Duodenal mucosa (tissue), 2 donors: ENCODE data around the gene SDR39U1.

ENCODE experiments used
- H3K27ac ChIP-seq: one replicate; pipeline ENCODE4 v1.7.0; 2013; ENCODE audit warnings: low read depth, low read length
- H3K27me3 ChIP-seq, 2 donors: one replicate each; pipeline ENCODE4 v1.7.0; 2013; ENCODE audit warnings: low read length in 2 of 2, control low read depth in 1 of 2; ENCODE audit not compliant: insufficient read depth in 2 of 2, control insufficient read depth in 1 of 2
- H3K36me3 ChIP-seq, 2 donors: one replicate each; pipeline ENCODE4 v1.7.0; 2013; ENCODE audit warnings: low read length in 2 of 2, control low read depth in 1 of 2; ENCODE audit not compliant: insufficient read depth in 2 of 2, control insufficient read depth in 1 of 2
- H3K4me1 ChIP-seq, 2 donors: one replicate each; pipeline ENCODE4 v1.7.0; 2013; ENCODE audit warnings: low read length in 2 of 2, control low read depth in 1 of 2; ENCODE audit not compliant: insufficient read depth in 2 of 2, control insufficient read depth in 1 of 2
- H3K4me3 ChIP-seq, 2 donors: one replicate each; pipeline ENCODE4 v1.7.0; 2013; ENCODE audit warnings: low read length in 2 of 2, low read depth in 1 of 2
- H3K9ac ChIP-seq, 2 donors: one replicate each; pipeline ENCODE4 v1.7.0; 2013; ENCODE audit warnings: low read length in 2 of 2, low read depth in 1 of 2
- H3K9me3 ChIP-seq, 2 donors: one replicate each; pipeline ENCODE4 v1.7.0; 2013; ENCODE audit warnings: low read length in 2 of 2, control low read depth in 1 of 2; ENCODE audit not compliant: control insufficient read depth in 1 of 2

Gene SDR39U1

DNA sequence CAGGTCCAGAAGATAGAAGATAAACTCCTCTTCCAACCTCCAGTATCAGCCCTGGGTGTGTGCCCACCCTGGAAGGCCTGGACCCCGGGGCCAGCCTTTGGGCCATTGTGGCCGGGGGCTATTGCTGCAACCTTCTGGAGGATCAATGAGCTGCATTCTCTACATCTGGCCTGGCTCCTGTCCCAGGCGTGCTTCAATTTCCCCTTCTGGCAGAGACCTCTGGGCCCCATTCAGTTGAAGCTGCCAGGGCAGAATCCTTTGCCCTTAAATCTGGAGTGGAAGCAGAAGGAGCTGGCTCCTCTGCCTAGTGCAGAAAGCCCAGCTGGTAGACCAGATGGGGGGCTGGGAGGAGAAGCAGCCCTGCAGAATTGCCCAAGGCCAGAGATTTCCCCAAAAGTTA, 33.8 kb downstream of the SDR39U1 start:
- H3K4me3 ChIP-seq = no peak overlapping the region
- H3K27ac ChIP-seq = no peak overlapping the region
- H3K27me3 ChIP-seq = no peaks in the 10 kb centered on the region
- no peaks in the 10 kb centered on the region for H3K4me1 ChIP-seq
- peaks cover 3 to 36% of the 10 kb centered on the region in 2 donors for H3K36me3 ChIP-seq
- no peaks in the 10 kb centered on the region for H3K9me3 ChIP-seq
- no peak overlapping the region for H3K9ac ChIP-seq

DNA sequence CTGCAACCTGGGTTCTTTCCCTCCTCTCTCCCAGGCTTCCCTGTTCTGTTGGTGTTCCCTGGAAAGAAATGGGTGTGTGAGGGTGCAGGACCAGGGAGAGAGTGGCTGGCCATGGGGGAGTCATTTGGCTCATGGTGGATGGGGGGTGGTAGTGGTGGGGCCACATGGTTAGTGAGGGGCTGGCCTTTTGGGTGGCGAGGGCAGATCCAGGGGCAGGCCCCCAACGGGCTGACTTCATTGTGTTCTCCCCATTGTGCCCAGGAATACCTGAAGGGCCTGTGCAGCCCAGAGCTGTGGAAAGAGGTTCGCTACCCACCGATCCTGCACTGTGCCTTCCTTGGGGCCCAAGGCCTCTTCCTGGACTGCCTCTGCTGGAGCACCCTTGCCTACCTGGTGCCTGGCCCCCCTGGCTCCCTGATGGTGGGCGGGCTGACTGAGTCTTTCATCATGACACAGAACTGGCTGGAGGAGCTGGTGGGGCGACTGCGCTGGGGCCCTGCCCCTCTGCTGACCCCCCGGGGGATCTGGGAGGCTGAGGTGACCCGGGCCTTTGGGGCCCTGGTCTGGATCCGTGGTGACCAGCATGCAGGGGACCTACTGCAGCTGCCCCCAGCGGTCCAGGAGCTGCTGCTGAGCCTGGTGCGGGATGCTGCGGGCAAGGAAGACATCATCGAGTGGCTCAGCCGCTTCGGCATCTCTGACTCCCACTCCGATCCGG, 34.8 kb downstream of the SDR39U1 start:
- H3K27ac ChIP-seq = no peak overlapping the region
- H3K4me1 ChIP-seq = no peaks in the 10 kb centered on the region
- H3K36me3 ChIP-seq = peaks cover 3 to 29% of the 10 kb centered on the region in 2 donors
- no peak overlapping the region for H3K9ac ChIP-seq
- H3K4me3 ChIP-seq = no peak overlapping the region
- H3K27me3 ChIP-seq = no peaks in the 10 kb centered on the region
- H3K9me3 ChIP-seq = no peaks in the 10 kb centered on the region

GRCh38 chr14:24406416-24406815, 36.2 kb downstream of the SDR39U1 start:
- Histone ChIP-seq H3K27me3 (no peaks in the 10 kb centered on the region), H3K4me1 (peaks cover 2 to 11% of the 10 kb centered on the region in 2 donors), H3K4me3 (no peak overlapping the region), H3K36me3 (peaks cover 3 to 25% of the 10 kb centered on the region in 2 donors), H3K9me3 (no peaks in the 10 kb centered on the region), H3K9ac (no peak overlapping the region), H3K27ac (no peak overlapping the region)

- no peak overlapping the region for H3K9ac ChIP-seq
- no peaks in the 10 kb centered on the region for H3K27me3 ChIP-seq
- no peaks in the 10 kb centered on the region for H3K9me3 ChIP-seq
- H3K4me3 ChIP-seq = no peak overlapping the region
- H3K27ac ChIP-seq = no peak overlapping the region
- peaks cover 3 to 21% of the 10 kb centered on the region in 2 donors for H3K36me3 ChIP-seq
- H3K4me1 ChIP-seq = peaks cover 14 to 18% of the 10 kb centered on the region in 2 donors
Observed at GRCh38 chr14:24404814-24405213, 37.8 kb downstream of the SDR39U1 start.

DNA sequence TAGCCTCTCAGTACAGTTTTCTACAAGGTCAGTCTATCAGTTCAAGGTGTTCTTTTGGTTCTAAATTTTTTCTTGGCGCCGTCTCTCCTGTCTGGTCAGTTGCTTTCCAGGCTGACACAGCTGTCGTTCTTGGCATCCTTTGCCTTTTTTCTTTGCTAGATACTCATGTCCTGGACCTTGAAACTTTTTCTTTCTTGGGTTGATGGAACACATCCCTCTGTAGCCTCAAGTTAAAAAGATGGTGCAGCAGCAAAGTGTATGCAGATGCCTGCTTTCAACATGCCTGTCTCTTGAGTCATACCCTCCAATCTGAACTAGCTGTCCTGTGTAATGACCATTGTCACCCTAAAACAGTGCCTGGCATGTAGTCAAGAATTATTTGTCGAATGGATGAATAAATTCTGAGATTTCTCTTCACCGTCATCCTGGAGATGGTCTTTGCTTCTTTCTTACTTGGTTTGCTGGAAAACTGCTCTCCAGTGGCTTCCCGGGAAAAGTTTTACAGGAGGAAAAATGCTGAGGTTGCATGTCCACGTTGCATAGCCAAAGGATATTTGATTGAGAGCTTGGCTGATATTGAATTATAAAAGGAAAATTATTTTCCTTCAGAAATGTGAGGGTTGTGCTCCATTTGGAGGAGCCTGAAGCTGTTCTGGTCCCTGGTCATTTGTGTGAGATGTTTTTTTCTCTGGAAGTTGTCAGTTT, 39.1 kb downstream of the SDR39U1 start:
- H3K36me3 ChIP-seq = peaks cover 1 to 8% of the 10 kb centered on the region in 2 donors

DNA sequence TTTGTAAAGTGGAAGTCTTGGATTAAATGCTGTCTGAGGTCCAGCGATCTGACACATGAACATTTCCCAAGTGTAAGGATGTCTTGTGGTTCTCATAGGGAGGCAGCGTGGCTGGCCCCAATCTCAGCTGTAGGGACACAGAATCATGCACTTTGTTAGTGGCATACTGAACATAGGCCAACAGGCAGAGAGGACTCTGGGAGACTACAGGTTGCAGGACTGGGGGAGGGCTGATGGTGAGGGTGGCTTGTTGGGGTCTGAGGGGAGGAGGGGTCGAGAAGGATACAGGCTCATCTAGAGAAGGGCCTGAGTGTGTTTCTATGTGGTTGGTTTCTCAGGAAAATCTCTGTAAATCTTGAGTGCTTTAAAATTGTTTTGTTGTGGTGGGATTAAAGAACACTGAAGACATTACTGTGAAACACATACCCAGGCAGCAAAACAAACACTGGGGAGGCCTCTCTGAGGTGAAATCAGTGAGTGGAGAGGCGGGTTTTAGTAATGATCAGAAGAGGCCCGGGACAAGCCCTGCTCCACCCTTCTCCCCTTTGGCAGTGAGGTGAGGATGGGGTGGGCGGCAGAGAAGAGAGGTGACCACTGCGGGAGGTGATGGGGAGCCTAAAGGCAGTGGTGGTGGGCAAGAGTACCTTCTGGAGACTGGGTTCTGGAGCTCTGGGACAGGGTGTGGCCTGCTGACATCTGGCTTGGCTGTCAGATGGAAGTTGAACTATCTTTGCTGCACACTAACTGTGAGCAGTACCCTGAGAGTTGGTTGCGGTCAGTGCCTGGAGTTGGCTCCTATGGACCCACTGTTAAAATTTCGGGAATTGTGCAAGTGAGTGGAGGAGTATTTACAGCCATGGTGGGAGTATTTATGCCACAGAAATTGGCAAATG, 40.5 kb downstream of the SDR39U1 start:
- no peak overlapping the region for H3K27ac ChIP-seq

More for the DNA sequence above, 39.1 kb downstream of the SDR39U1 start:
- Histone ChIP-seq H3K4me1 (peaks cover 21 to 24% of the 10 kb centered on the region in 2 donors), H3K27ac (no peak overlapping the region), H3K9me3 (no peaks in the 10 kb centered on the region), H3K9ac (no peak overlapping the region), H3K4me3 (no peak overlapping the region), H3K27me3 (no peaks in the 10 kb centered on the region)

DNA sequence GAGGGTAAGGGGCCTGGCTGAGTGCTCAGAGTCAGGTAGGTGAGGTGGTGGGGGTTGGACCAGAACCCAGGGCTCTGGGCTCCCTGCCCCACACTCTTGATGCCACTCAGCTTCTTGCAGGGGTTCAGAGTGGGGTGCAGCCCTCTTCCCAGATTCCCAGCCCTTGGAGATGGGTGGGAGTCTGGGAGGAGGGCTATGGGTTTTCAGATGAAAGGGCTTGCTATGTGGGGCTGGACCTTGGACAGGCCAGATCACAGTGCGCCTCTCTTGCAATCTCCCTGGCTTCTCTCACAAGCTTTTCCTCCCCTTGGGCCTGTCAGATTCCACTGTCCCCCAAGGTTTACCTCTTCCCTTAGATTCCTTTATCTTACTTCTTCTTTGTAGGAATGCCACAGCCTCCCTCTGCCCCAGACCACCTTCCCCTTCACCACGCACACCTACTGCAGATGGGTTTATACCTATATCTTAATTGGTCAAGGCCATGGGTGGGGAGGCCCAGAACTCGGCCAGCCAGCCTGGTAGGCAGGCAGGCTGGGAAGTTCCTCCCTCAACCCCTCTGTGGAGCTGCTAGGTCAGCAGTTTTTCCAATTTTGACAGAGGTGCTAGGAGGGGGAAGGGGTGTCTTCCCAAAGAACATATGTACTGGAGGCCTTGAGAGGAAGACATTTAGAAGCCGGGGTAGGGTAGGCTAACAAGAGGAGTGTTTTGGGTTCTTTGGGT, 42.4 kb downstream of the SDR39U1 start:
- Histone ChIP-seq H3K27me3 (no peaks in the 10 kb centered on the region), H3K9ac (peak overlapping the region in 1 of 2 donors; percentile 60), H3K4me3 (peak overlapping the region; percentile 78 to 79), H3K27ac (no peak overlapping the region), H3K9me3 (no peaks in the 10 kb centered on the region), H3K4me1 (peaks cover 24 to 29% of the 10 kb centered on the region in 2 donors), H3K36me3 (no peaks in the 10 kb centered on the region)

More for the DNA sequence above, 40.5 kb downstream of the SDR39U1 start:
- Histone ChIP-seq H3K27me3 (no peaks in the 10 kb centered on the region), H3K9me3 (no peaks in the 10 kb centered on the region), H3K4me1 (peaks cover 24 to 29% of the 10 kb centered on the region in 2 donors), H3K36me3 (no peaks in the 10 kb centered on the region), H3K9ac (no peak overlapping the region), H3K4me3 (no peak overlapping the region)

- no peak overlapping the region for H3K27ac ChIP-seq
- no peaks in the 10 kb centered on the region for H3K9me3 ChIP-seq
- peak overlapping the region; percentile 60 to 61 for H3K9ac ChIP-seq
- H3K27me3 ChIP-seq = no peaks in the 10 kb centered on the region
- H3K36me3 ChIP-seq = no peaks in the 10 kb centered on the region
- peak overlapping the region; percentile 78 to 79 for H3K4me3 ChIP-seq
- H3K4me1 ChIP-seq = peaks cover 24 to 29% of the 10 kb centered on the region in 2 donors
Observed at GRCh38 chr14:24399447-24399822, 43.1 kb downstream of the SDR39U1 start.

GRCh38 chr14:24398653-24399446, 43.7 kb downstream of the SDR39U1 start, which contains the start of gene NYNRIN:
Gene NYNRIN (plus strand): TSS chr14:24399003. CDS start chr14:24399247, 244 bp downstream.
- Histone ChIP-seq H3K9me3 (no peaks in the 10 kb centered on the region), H3K36me3 (no peaks in the 10 kb centered on the region), H3K4me3 (peak within 1 kb of the TSS; percentile 78 to 79), H3K27ac (no peak within 1 kb of the TSS), H3K4me1 (peaks cover 24 to 29% of the 10 kb centered on the region in 2 donors), H3K9ac (peak within 1 kb of the TSS; percentile 60 to 61), H3K27me3 (no peaks in the 10 kb centered on the region)
